K562 (cell line): ENCODE data around the gene AP1B1. TPM values are rescaled to one million over a fixed set of nuclear protein-coding genes. Genes with fewer than 3 reads are reported as not detected.

Experiments
- ATAC-seq: fragments of 200-7000 bp; cut with Tn5 transposase; 3 replicates; pipeline ENCODE4 v1.9.1; 2020; ENCODE audit warnings: moderate library complexity
- BruUV-seq: library from RNA; stranded (reverse); fragments of 400-500 nt; replicated peaks from 2 replicates; lab custom pipeline; 2021; lab: Mats Ljungman, UMichigan
- CTCF ChIA-PET: fragments of 300-600 bp; formaldehyde crosslinking; extraction: SDS; loops from one replicate; lab custom pipeline; 2021; ENCODE audit warnings: low intra/inter-chr PET ratio; lab: Yijun Ruan, JAX
- POLR2A ChIA-PET: fragments of 300-600, 350-650 bp; sonication (Branson Sonifier 250); formaldehyde crosslinking; extraction: SDS; loops from one replicate; lab custom pipeline; 2021; ENCODE audit warnings: antibody characterized with exemption, inconsistent platforms; lab: Yijun Ruan, JAX
- DNase-seq, 4 experiments: peaks; one replicate each; pipeline versions ENCODE4 v3.0.0 to v3.0.0-alpha.2; 2011 to 2018; ENCODE audit warnings: low spot score in 3 of 4, mixed read lengths in 3 of 4; ENCODE audit errors: extremely low read depth in 1 of 4
- FAIRE-seq: peaks from 2 replicates; lab custom pipeline; 2011; peaks lifted over from hg19 to GRCh38; lab: Jason Lieb, UNC
- H2AFZ ChIP-seq: 2 replicates; pipeline ENCODE4 v1.6.0; 2011; ENCODE audit warnings: low read depth, low read length, control low read depth, inconsistent platforms
- H3K27ac ChIP-seq: fragments of 200-600 bp; 3 replicates; pipeline ENCODE4 v1.8.0; 2011; ENCODE audit warnings: low read depth, mild to moderate bottlenecking, control low read depth, inconsistent platforms, low read length, moderate library complexity, mixed read lengths; ENCODE audit errors: extremely low read depth
- H3K27me3 ChIP-seq, 2 experiments: fragments of 300-600 bp in 1 of 2; 2 replicates in 1 of 2; 3 replicates in 1 of 2; pipeline versions ENCODE4 v1.6.0 to v1.8.0; 2011; ENCODE audit warnings: inconsistent platforms in 2 of 2, low read length in 2 of 2, mild to moderate bottlenecking in 1 of 2, mixed read lengths in 1 of 2, moderate library complexity in 1 of 2; ENCODE audit not compliant: control insufficient read depth in 2 of 2, insufficient read depth in 2 of 2
- H3K36me3 ChIP-seq: fragments of 300-600 bp; 3 replicates; pipeline ENCODE4 v1.8.0; 2011; ENCODE audit warnings: mild to moderate bottlenecking, low read length, inconsistent platforms; ENCODE audit not compliant: control insufficient read depth, insufficient read depth
- H3K4me1 ChIP-seq, 2 experiments: fragments of 200-600 bp in 1 of 2; replicated peaks in 1 of 2; 2 replicates in 1 of 2; 3 replicates in 1 of 2; pipeline versions ENCODE4 v1.5.1 to v1.8.0; 2011; ENCODE audit warnings: inconsistent platforms in 2 of 2, low read length in 2 of 2, mild to moderate bottlenecking in 1 of 2, mixed read lengths in 1 of 2, moderate library complexity in 1 of 2; ENCODE audit not compliant: control insufficient read depth in 2 of 2, insufficient read depth in 2 of 2
- H3K4me2 ChIP-seq: 2 replicates; pipeline ENCODE4 v1.6.1; 2011; ENCODE audit warnings: low read length, control low read depth, inconsistent platforms, mixed read lengths; ENCODE audit not compliant: insufficient read depth
- H3K4me3 ChIP-seq: fragments of 200-600 bp; sonication (generic), shearing (Covaris generic); 2 replicates; pipeline ENCODE4 v1.5.1; 2016; ENCODE audit warnings: control low read depth, inconsistent platforms
- H3K79me2 ChIP-seq: fragments of 200-600 bp; 3 replicates; pipeline ENCODE4 v1.8.0; 2011; ENCODE audit warnings: low read length, inconsistent platforms; ENCODE audit not compliant: control insufficient read depth, insufficient read depth
- H3K9ac ChIP-seq, 2 experiments: 2 replicates each; pipeline versions ENCODE4 v1.6.0 to v1.6.1; 2011; ENCODE audit warnings: low read depth in 2 of 2, low read length in 2 of 2, control low read depth in 1 of 2, inconsistent platforms in 1 of 2, mild to moderate bottlenecking in 1 of 2, mixed read lengths in 1 of 2; ENCODE audit not compliant: insufficient read depth in 1 of 2
- H3K9me1 ChIP-seq: one replicate; pipeline ENCODE4 v1.6.0; 2011; ENCODE audit warnings: inconsistent platforms, mild to moderate bottlenecking, low read length, moderate library complexity; ENCODE audit not compliant: control insufficient read depth, insufficient read depth
- H3K9me3 ChIP-seq: replicated peaks from 2 replicates; pipeline ENCODE4 v1.5.1; 2011; ENCODE audit warnings: low read depth, low read length, inconsistent platforms; ENCODE audit not compliant: control insufficient read depth, insufficient read depth
- H4K20me1 ChIP-seq: replicated peaks from 2 replicates; pipeline ENCODE4 v1.6.1; 2011; ENCODE audit warnings: low read length, inconsistent platforms, mixed read lengths; ENCODE audit not compliant: control insufficient read depth, insufficient read depth
- CREB5 ChIP-seq: fragments of 250-450 bp; sonication (Bioruptor Pico); IDR thresholded peaks from 2 replicates; pipeline ENCODE4 v1.5.0; 2020; ENCODE audit warnings: mild to moderate bottlenecking
- DNMT1 ChIP-seq: fragments of 450-650 bp; IDR thresholded peaks from 2 replicates; pipeline ENCODE4 v1.6.1; 2016; ENCODE audit warnings: antibody characterized with exemption, mild to moderate bottlenecking
- GATAD2B ChIP-seq: fragments of 450-650 bp; IDR thresholded peaks from 2 replicates; pipeline ENCODE4 v1.6.1; 2017; ENCODE audit warnings: mild to moderate bottlenecking, borderline replicate concordance
- HSF4 ChIP-seq: fragments of 250-450 bp; sonication (Bioruptor Pico); IDR thresholded peaks from 2 replicates; pipeline ENCODE4 v2.1.2; 2022; ENCODE audit warnings: mild to moderate bottlenecking, moderate library complexity, borderline replicate concordance
- MEF2A ChIP-seq: IDR thresholded peaks from 2 replicates; pipeline ENCODE4 v1.6.1; 2011; ENCODE audit warnings: low read depth, mild to moderate bottlenecking, low read length, moderate library complexity; ENCODE audit not compliant: control insufficient read depth
- PRPF4 ChIP-seq: fragments of 200-400 bp; formaldehyde crosslinking; IDR thresholded peaks from one replicate; pipeline ENCODE4 v1.6.1; 2017; ENCODE audit warnings: low read length, low read depth, mild to moderate bottlenecking; ENCODE audit not compliant: insufficient read depth, poor library complexity, severe bottlenecking
- RBM25 ChIP-seq: fragments of 200-400 bp; formaldehyde crosslinking; IDR thresholded peaks from 2 replicates; pipeline ENCODE4 v1.6.1; 2018; ENCODE audit warnings: low read length, low read depth, moderate library complexity; ENCODE audit not compliant: severe bottlenecking
- ZNF239 ChIP-seq: fragments of 250-450 bp; sonication (Bioruptor Pico); IDR thresholded peaks from 2 replicates; pipeline ENCODE4 v1.4.0; 2020; ENCODE audit warnings: mild to moderate bottlenecking
- ZNF274 ChIP-seq: IDR thresholded peaks from 2 replicates; pipeline ENCODE4 v1.6.1; 2011; ENCODE audit warnings: low read depth, mild to moderate bottlenecking, low read length, moderate library complexity, borderline replicate concordance
- ZNF311 ChIP-seq: fragments of 250-450 bp; sonication (Bioruptor Pico); IDR thresholded peaks from 2 replicates; pipeline ENCODE4 v1.4.0; 2020; ENCODE audit warnings: mild to moderate bottlenecking, moderate library complexity
- ZNF696 ChIP-seq: fragments of 250-450 bp; sonication (Bioruptor Pico); conservative IDR thresholded peaks from 2 replicates; pipeline ENCODE4 v1.4.0; 2020; ENCODE audit warnings: mild to moderate bottlenecking, moderate library complexity
- WGBS: fragments of 100-300 bp; shearing (Covaris generic); methylation state at CpG from one replicate; pipeline ENCODE4 v1.1.6; 2016; ENCODE audit warnings: low coverage, mixed read lengths; ENCODE audit not compliant: insufficient coverage; ENCODE audit errors: missing lambda C conversion rate; 5-methylcytosine and 5-hydroxymethylcytosine counted together
- in situ Hi-C: fragments of 300-500 bp; cut with MboI; formaldehyde crosslinking; loops from 4 replicates; pipeline ENCODE4 v1.15.0; 2018; ENCODE audit warnings: inconsistent platforms, mixed read lengths
- intact Hi-C: fragments of 100-400 bp; cut with micrococcal nuclease; formaldehyde crosslinking; loops from 2 replicates; pipeline ENCODE4 v1.14.2; 2022
- polyA plus RNA-seq, 8 experiments: library from polyadenylated mRNA; depleted of rRNA in 4 of 8; stranded (reverse) in 5 of 8; unstranded in 3 of 8; fragments of >200 nt; fragmentation: Nextera tagmentation in 2 of 8; fragmentation: Illumina TruSeq in 1 of 8; extraction: Ambion mirVana in 2 of 8; extraction: Trizol in 1 of 8; gene quantifications; 2 replicates each; pipeline versions ENCODE4 v1.2.1 to v1.2.3, GENCODE V29; 2011 to 2014; ENCODE audit warnings: inconsistent platforms in 1 of 8, missing spikeins in 1 of 8
- total RNA-seq, 7 experiments: library from RNA; depleted of rRNA in 6 of 7; stranded (reverse); fragments of >200 nt in 6 of 7; fragmentation: Illumina TruSeq in 2 of 7; extraction: Trizol in 2 of 7; gene quantifications; 2 replicates each; pipeline versions ENCODE4 v1.2.1 to v1.2.3, GENCODE V29; 2011 to 2021; ENCODE audit warnings: low replicate concordance in 1 of 7
- TF ChIP-seq, protein P1 (sequence below): fragments of 450-650 bp; formaldehyde crosslinking; IDR thresholded peaks from 2 replicates; pipeline ENCODE4 v1.4.0; 2022; ENCODE audit warnings: missing genetic modification characterization

The AP1B1 gene
- total and polyA plus RNA-seq, 9 of the 15 experiments (the other 6 are each of a cell fraction or from before 2014, with no cell fraction given) = 1.2 to 60.9 (median 30.1) TPM

- in situ Hi-C loops (no loop called here), intact Hi-C loops (no loop called here)
- Histone ChIP-seq H3K27me3 (no peaks in the 10 kb centered on the region), H3K9me1 (no peaks in the 10 kb centered on the region), H3K9me3 (no peaks in the 10 kb centered on the region), H3K4me3 (no peak overlapping the region), H3K79me2 (no peaks in the 10 kb centered on the region), H3K36me3 (peaks cover 35% of the 10 kb centered on the region; the same call in 2 of the 3 replicates), H3K4me1 (peaks cover 0 to 3% of the 10 kb centered on the region in 2 experiments; a peak in 2 of 5 replicates), H4K20me1 (no peaks in the 10 kb centered on the region), H3K9ac (no peak overlapping the region), H3K4me2 (no peak overlapping the region), H3K27ac (no peak overlapping the region), H2AFZ (no peak overlapping the region)
- BruUV-seq = no TSS peak
- WGBS = 65% methylated on average over 8 of the region's 10 CpGs
- DNase-seq (no peak), ATAC-seq (no peak), FAIRE-seq (no peak)
- POLR2A ChIA-PET = interaction anchor here (1.1 kb wide), 1 partner anchor 8 kb away, joined by 3 read pairs; no protein-coding TSS in a partner anchor
- CTCF ChIA-PET = no interaction called here
- TF ChIP-seq MEF2A (no peak), RBM25 (no peak), ZNF696 (CRISPR knock-in tag) (no peak), PRPF4 (no peak), DNMT1 (no peak)
Measured at GRCh38 chr22:29326481-29326880, 61.9 kb downstream of the AP1B1 start.

GRCh38 chr22:29325785-29326315, 62.5 kb downstream of the AP1B1 start:
- ChIA-PET CTCF (no interaction called here), POLR2A (interaction anchor here (1.1 kb wide), 1 partner anchor 8 kb away, joined by 3 read pairs; no protein-coding TSS in a partner anchor)
- no peaks in the 10 kb centered on the region; a peak in 1 of 5 replicates for H3K4me1 ChIP-seq
- H3K27ac ChIP-seq = no peak overlapping the region
- peaks cover 29% of the 10 kb centered on the region; the same call in 1 of the 3 replicates for H3K36me3 ChIP-seq
- in situ Hi-C loops (no loop called here), intact Hi-C loops (no loop called here)
- no peaks in the 10 kb centered on the region for H3K79me2 ChIP-seq
- no peaks in the 10 kb centered on the region for H3K9me3 ChIP-seq
- BruUV-seq = no TSS peak
- WGBS = 86% methylated on average over 6 of the region's 9 CpGs
- H3K9me1 ChIP-seq = no peaks in the 10 kb centered on the region
- H2AFZ ChIP-seq = no peak overlapping the region
- H4K20me1 ChIP-seq = no peaks in the 10 kb centered on the region
- no peak overlapping the region for H3K9ac ChIP-seq
- no peak overlapping the region for H3K4me2 ChIP-seq
- DNase-seq = no peak
- no peak for ATAC-seq
- no peak for FAIRE-seq
- no peaks in the 10 kb centered on the region for H3K27me3 ChIP-seq
- no peak overlapping the region for H3K4me3 ChIP-seq
- TF ChIP-seq ZNF239 (CRISPR knock-in tag) (no peak), GATAD2B (no peak), CREB5 (no peak), ZNF274 (no peak), HSF4 (CRISPR knock-in tag) (no peak), ZNF311 (CRISPR knock-in tag) (no peak)
- TF ChIP-seq, protein P1, sequence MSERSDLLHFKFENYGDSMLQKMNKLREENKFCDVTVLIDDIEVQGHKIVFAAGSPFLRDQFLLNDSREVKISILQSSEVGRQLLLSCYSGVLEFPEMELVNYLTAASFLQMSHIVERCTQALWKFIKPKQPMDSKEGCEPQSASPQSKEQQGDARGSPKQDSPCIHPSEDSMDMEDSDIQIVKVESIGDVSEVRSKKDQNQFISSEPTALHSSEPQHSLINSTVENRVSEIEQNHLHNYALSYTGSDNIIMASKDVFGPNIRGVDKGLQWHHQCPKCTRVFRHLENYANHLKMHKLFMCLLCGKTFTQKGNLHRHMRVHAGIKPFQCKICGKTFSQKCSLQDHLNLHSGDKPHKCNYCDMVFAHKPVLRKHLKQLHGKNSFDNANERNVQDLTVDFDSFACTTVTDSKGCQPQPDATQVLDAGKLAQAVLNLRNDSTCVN (CRISPR knock-in tag) = no peak
